ENCODE data around the gene SAXO2.
"Not testable (repeated sequence)": the region's sequence is repeated elsewhere in the genome, so short reads cannot be mapped to it uniquely, and the experiment has no call there.

The SAXO2 gene

GRCh38 chr15:82262422-82263026, at the start of gene SAXO2, which contains the start of gene EFL1:
TSS of gene SAXO2 (plus strand) at chr15:82262818. CDS start at chr15:82262880, 62 bp downstream.
TSS of gene EFL1 (minus strand) at chr15:82262734. CDS start at chr15:82261778, 956 bp downstream.
- H3K4me3 ChIP-seq (ENCODE audit: low read depth, low read length), result peak within 1 kb of the TSS; percentile 81
- no peak for TF ChIP-seq CTCF (IDR thresholded peaks at IDR 0.05; ENCODE audit: control insufficient read depth, extremely low read depth, insufficient read depth)
- peak; percentile 49 for DNase-seq (ENCODE audit: low read depth)

- DNase-seq (ENCODE audit: low read depth); H3K4me3 ChIP-seq (ENCODE audit: low read depth, low read length): not testable (repeated sequence)
Measured at GRCh38 chr15:82216092-82216491, 46.5 kb upstream of the SAXO2 start.

- DNase-seq (ENCODE audit: low read depth); H3K4me3 ChIP-seq (ENCODE audit: low read depth, low read length): not testable (repeated sequence)
- TF ChIP-seq CTCF (IDR thresholded peaks at IDR 0.05; ENCODE audit: control insufficient read depth, extremely low read depth, insufficient read depth), result peak; percentile 52
Measured at GRCh38 chr15:82221535-82221934, 41.1 kb upstream of the SAXO2 start.

- DNase-seq (ENCODE audit: low read depth), result no peak
- no peak for TF ChIP-seq CTCF (IDR thresholded peaks at IDR 0.05; ENCODE audit: control insufficient read depth, extremely low read depth, insufficient read depth)
- no peak overlapping the region for H3K4me3 ChIP-seq (ENCODE audit: low read depth, low read length)
Measured at GRCh38 chr15:82228750-82229149, 33.9 kb upstream of the SAXO2 start.

- DNase-seq (ENCODE audit: low read depth), result no peak
- TF ChIP-seq CTCF (IDR thresholded peaks at IDR 0.05; ENCODE audit: control insufficient read depth, extremely low read depth, insufficient read depth), result no peak
- H3K4me3 ChIP-seq (ENCODE audit: low read depth, low read length), result no peak overlapping the region
Measured at GRCh38 chr15:82231233-82231632, 31.4 kb upstream of the SAXO2 start.

GRCh38 chr15:82231842-82232241, 30.8 kb upstream of the SAXO2 start:
- no peak for DNase-seq (ENCODE audit: low read depth)
- H3K4me3 ChIP-seq (ENCODE audit: low read depth, low read length), result no peak overlapping the region
- TF ChIP-seq CTCF (IDR thresholded peaks at IDR 0.05; ENCODE audit: control insufficient read depth, extremely low read depth, insufficient read depth), result no peak

GRCh38 chr15:82237944-82238534, 24.6 kb upstream of the SAXO2 start:
- DNase-seq (ENCODE audit: low read depth); H3K4me3 ChIP-seq (ENCODE audit: low read depth, low read length): not testable (repeated sequence)
